HG03045 (cell line): Measurements from ENCODE around the gene CA12.
"Not testable (repeated sequence)": the region's sequence is repeated elsewhere in the genome, so short reads cannot be mapped to it uniquely, and the experiment has no call there.

Experiments used
- ATAC-seq: cut with Tn5 transposase; IDR thresholded peaks from one replicate; pipeline ENCODE4 v1.9.1; 2021; ENCODE audit warnings: mild to moderate bottlenecking, moderate library complexity; ENCODE audit not compliant: unreplicated experiment

The CA12 gene

DNA sequence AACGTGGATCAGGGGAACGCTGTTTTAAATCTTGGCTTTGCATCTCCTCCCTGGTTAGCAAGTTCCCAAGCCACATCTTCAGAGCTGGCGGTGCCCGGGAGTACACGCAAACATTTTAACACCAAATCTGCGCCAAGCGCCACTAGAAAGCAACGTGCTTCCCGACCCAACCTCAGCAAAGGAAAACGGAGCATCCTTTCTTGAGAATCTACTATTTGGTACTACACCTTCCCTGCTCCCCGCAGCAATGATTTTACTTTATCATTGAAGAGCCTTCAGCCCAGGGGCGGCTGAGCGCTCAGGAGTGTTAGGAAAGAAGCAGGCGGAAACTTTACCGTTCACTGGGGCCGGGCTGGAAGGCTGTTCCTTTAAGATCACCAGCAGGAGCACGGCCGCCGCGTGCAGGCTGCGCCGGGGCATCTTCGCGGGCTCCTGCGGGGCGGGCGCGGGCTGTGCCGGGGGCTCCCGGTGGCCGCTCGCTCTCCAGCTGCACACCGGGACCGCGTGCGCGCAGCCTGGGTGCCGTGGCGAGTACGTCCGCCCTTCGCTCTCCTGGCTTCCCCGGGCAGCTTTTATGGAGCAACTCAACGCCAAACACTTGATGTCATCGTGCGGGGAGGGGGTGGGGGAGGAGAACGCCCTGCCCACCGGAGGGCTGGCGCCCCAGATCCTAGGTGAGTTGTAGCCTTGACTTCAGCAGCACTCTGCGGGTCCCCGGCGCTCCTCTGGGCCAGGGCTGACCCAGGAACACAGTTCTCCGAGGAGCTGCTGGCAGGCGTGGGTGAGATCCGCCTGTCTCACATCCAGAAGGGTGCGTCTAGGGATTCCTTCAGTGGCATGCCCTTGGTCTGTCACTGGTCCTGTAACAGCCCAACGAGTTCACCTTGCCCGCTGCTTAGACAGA, at the start of gene CA12:
Gene CA12, minus strand, starts transcription at position 546 of the 904 bp plus-strand sequence. Its CDS starts 126 bp downstream, at position 420.
- ATAC-seq: no peak

DNA sequence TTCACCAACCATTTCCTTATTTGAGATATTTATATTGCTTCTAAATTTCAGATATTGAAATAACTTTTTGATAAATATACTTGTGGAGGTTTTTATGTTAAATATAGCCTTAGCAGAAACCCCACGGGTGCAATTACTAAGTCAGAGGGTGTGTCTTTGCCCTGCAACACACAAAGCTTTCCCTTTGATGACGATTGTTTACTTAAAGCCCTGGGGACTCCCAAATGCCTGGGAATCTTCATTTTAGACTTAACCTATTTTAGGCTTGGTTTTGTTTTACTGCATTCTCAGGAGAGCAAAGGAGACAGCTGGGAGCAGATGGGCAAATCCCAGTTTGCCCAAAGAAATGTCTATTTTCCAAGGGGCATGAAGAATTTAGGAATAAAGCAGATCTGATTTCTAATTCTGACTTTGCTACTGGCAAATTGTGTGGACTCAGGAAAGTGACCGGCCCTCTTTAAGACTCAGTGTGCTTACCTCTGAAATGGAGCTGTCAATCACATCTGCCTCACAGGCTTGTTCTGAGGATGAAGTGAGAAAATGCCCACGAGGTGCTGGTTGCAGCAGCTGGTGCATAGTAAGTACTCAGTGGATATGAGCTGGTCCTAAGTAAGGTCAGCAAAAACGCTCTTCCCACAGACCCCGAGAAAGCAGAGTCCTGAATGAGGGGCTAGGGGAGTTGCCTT, 49.3 kb upstream of the CA12 start:
- ATAC-seq: no peak

DNA sequence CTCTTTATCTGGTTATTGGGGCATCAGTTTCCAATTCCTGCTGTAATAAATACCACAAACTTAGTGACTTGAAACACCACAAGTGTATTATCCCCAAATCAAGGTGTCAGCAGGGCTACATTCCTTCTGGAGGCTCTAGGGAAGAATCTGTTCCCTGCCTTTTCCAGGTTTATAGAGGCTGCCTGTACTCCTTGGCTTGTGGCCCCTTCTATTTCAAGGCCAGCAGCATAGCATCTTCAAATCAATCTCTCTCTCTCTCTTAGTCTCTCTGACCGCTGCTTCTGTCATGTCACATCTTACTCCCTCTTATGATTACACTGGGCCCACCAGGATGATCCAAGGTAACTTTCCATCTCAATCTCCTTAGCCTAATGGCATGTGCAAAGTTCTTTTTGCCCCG, 44.9 kb upstream of the CA12 start:
- ATAC-seq: no peak

DNA sequence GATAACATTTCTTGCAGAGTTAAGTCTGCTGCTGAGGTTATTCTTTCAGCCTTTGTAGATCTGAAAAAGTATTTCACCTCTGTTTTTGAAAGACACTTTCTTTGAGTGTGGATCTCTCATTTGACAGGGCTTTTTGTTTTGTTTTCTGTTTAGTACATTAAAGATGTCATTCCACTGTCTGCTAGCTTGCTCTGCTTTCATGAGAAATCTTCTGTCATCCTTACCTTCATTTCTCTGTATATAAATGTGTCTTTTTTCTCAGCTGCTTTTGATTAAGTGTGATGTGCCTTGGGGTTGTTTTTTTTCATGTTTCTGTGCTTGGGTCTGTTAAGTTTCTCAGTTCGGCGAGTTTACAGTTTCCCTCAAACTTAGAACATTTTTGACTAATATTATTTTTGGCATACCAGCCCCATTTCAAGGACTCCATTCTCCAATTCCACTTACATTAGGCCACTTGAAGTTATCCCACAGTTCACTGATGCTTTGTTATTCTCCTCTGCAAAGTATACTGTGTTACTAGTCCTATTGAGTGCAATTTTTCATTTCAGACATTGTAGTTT, 43.9 kb upstream of the CA12 start:
- no peak for ATAC-seq

DNA sequence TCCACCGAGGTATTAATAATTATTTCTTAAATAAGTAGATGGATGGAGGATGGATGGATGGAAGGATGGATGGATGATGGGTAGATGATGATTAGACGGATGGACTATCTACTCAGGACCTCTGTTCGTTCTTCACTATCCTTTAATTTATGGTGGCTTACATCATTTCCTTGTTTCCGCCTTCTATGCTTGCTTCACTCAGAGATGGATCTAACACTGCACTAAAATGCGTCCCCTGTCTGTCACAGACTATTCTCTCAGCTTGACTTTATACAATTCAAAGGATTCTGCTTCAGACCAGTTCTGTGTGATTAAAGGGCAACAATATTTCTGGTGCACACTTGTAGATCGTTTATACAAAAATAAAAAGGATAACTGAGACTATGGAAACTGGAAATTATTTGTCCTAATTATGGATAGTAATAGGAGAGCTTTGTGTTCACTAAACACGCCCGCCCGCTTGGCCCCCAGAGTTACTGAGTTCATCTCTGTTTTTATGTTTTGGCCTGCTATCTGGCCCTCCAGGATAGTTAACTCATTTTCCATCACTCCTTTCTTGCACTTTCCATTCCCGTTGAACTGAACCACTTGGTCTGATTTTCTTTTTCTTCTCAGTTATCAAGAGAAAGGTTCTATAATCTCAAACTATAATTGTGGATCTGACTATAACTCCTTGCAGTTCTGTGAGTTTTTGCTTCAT, 41.4 kb upstream of the CA12 start:
- no peak for ATAC-seq

DNA sequence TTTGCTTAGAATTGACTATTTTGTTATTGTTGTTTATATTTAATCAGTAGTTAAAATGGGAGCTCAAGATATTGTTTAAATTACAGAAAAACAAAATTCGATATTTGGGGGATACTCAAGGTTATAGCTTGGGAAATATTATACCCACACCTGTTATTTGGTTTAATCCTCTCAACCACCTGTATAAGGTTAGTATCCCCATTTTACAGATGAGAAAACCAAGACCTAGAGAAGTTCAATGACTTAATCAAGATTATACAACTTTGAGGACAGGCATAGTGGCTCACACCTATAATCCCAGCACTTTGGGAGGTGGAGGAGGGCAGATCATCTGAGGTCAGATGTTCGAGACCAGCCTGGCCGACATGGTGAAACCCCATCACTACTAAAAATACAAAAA, 39.8 kb upstream of the CA12 start:
- no peak for ATAC-seq

DNA sequence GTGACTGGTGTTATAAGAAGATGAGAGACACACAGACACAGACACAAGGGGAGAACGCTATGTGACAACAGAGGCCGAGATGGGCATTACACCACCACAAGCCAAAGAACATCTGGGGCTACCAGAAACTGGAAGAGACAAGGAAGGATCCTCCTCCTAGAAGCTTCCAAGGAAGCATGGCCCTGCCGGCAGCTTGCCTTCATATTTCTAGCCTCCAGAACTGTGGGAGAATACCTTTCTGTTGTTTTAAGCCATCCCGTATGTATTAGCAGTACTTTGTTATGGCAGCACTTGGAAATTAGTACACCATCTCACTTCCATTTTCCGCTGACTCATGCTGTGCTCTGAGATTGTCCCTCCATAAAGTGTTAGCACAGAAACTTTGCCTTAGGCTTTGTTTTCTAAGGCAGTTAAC, 38.7 kb upstream of the CA12 start:
- no peak for ATAC-seq

DNA sequence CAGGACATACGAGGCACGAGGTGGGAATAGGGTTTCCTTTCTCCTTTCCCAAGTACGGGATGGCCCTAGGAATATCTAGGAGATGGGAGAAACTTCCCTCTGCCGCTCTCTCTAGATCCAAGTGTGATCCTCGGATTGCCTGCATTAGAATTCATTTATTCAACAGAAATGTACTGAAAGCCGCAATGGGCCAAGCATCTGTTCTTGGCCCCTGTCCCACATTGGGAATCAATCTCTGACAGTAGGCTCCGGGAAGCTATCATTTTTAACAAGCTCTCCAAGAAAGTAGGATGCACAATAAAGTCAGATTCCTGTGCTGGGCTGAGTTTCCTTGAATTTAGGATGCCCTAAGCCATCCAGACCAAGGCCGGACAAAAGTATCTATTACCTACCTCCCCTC, 37.2 kb upstream of the CA12 start:
- no peak for ATAC-seq

DNA sequence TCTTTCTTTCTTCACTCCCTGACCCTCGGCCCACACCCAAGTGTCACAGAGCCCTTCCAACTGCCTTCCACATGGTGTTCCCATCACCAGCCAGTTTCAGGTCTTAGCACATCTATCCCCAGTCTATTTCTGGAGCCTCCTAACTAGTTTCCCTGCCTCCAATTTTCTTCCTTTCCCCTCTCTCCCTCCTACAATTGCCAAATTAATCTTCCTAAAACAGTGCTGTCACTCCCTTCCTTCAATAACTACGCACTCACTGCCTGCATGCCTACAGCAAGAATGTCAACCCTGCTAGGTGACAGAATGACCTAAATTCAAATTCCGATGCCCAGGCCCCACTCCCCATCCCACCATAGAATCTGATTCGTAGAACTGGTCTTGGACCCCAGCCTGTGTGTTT, 36.1 kb upstream of the CA12 start:
- ATAC-seq: no peak

DNA sequence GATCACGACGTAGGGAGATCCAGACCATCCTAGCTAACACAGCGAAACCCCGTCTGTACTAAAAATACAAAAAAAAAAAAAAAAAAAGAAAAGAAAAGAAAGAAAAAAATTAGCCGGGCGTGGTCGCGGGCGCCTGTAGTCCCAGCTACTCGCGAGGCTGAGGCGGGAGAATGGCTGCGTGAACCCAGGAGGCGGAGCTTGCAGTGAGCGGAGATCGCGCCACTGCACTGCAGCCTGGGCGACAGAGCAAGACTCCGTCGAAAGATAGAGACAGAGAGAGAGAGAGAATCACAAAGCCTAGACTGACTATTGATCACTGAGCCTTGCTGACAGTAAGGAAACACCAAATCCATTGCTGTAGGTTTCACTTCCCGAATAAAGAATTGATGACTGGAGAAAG, 35.6 kb upstream of the CA12 start:
- ATAC-seq: not testable (repeated sequence)

DNA sequence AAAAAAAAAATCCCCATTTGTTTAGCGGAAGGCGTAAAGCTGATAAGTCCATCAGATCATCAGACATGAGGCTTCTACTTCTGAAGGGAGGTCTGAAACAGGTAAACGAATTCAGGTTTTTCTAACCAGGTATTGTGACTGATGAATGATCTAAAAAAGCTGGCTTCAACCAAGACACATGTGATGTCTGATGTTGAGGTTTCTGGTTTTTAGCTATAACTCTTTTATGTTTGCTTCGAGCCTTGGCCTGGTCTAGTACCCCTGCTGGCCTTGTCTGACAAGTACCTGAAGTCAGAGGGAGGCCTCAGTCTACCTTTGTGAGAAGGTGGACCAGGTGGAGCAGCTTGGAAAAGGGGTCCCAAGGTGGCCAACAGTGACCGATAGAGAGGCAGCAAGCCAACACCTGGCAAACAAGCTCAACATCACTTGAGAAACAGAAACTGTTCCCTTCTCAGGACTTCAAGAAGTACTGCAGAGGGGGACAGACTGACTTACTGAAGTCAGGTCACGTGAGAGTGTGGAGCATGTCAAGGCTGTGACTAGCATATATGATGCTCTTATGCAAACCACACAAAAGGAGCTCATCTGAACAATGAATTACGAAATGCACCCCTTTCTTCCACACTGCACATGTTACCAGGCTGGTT, 33.0 kb upstream of the CA12 start:
- ATAC-seq: no peak

DNA sequence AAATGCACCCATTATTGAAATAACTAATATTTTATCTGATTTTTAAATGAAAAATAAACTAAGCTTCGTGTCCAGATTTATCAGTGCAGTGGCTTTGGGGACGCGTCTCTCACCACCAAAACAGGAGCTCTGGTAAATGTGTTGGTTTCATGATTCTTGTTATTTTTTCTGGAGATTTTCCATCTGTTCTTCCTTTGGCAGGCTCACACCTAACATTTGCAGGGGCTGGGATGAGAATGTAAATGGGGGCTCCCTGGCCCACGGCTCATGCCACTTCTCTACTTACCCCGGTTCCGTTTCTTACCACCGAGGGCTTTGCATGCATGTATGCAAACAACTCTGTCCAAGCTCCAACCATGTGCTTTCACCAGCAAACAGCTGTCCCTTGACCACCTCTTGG, 30.9 kb upstream of the CA12 start:
- ATAC-seq: no peak

DNA sequence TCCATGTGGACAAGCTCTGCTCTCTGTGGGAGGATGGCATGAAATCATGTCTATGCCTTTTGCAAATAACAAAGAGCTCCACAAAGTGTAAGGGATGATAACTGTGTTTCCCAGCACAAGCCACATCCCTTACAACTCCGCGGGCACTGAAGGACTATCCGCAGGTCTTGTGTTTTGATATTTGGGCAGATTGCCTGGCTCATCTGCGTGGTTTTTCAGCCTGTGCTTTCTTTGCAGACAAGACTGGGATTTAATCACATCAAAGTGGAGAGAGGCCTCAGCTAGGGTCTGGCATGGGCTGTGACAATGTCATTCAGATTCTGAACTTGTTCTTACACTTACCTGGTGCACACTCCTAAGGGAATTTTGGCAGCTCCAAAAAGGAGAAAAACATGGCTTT, 30.2 kb upstream of the CA12 start:
- no peak for ATAC-seq

DNA sequence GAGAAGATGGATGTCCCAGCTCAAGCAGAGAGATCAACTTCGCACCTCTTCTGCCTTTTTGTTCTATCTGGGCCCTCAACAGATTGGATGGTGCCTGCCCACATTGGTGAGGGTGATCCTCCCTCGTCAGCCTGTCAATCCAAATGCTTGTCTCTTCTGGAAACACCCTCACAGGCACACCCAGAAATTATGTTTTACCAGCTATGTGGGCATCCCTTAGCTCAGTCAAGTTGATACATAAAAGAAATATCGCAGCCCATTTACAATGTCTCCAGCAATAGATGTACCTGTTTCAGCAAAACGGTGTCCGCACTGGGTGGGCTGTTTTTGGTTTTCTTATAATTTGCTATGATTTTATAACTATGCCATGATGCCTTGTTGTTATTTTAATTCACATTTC, 27.5 kb upstream of the CA12 start:
- no peak for ATAC-seq

DNA sequence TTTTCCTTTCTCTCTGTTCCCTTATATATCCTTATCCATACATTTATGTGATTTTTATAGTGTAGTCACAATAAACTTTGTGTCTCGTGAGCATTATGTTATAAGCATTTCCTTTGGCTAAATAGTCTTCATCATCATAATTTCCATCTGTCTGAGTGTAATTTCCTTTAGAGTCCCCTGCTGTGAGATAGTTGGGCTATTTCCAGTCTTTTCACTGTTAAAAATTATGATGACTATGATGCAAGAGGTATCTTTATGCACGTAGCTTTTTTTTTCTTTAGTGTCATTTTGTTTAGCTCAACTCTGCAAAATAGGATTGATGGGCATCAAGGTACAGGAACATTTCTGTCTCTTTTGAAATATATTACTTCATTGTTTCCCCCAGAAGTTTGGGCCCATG, 26.9 kb upstream of the CA12 start:
- ATAC-seq: no peak

DNA sequence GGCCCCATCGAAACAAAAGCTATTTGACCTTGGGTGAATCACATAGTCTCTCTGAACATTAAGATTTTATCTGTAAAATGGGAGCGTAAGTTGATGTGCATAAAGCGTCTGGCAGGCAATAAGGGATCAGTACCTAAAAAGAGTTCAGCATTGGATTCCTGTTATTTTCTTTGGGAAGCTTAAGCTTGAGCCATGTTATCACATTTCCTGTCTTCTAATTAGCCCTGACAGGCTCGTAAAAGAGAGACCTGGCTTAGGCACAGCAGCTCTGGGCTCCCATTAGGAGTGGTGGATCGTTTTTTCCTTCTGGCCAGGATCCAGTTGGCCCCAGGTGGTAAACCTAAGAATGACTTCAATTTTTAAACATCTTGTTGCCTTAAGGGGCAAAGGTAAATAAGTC, 26.0 kb upstream of the CA12 start:
- no peak for ATAC-seq

DNA sequence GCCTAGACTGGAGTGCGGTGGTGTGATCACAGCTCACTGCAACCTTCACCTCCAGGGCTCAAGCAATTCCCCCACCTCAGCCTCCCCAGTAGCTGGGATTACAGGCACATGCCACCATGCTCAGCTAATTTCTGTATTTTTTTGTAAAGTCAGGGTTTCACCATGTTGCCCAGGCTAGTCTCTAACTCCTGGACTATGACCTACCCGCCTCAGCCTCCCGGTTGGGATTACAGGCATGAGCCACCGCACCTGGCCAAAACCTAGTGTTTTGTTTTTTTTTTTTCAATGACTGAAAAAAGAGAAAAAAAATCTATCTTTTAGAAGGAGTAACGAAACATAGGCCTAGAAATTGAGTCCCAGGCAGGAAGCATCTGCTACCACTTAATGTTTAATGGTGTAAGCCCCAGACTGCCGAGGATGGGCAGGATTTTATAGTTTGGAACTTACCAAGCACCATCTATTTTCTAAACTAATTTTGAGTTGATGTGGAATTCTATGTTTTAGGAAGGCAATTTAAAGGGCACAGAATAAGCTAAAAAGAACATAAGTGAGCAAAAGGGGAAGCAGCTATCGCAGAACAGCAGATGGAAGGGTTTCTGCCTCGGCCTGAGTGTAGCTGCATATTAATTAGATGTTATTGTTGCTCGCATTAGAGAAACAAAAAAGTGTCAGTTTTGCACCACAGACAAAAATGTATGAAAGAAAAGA, 24.2 kb upstream of the CA12 start:
- ATAC-seq: no peak

DNA sequence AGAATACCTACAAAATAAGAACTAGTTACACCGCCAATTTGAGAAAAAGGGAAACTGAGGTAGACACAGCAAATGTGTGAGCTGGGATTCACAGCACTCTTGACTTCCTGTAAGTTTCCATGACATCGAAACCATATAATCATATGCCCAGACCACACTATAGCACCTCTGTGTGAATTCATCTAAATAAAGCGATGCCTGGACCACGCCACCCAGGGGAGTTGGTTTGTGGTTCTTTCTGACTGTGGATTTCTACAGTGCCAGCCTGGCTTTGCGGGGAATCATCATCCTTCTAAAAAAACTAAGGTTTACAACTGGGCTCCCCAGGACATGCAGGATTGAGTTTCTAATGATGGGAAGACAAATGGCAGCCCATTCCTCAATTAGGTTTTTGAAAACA, 23.5 kb upstream of the CA12 start:
- ATAC-seq: no peak

DNA sequence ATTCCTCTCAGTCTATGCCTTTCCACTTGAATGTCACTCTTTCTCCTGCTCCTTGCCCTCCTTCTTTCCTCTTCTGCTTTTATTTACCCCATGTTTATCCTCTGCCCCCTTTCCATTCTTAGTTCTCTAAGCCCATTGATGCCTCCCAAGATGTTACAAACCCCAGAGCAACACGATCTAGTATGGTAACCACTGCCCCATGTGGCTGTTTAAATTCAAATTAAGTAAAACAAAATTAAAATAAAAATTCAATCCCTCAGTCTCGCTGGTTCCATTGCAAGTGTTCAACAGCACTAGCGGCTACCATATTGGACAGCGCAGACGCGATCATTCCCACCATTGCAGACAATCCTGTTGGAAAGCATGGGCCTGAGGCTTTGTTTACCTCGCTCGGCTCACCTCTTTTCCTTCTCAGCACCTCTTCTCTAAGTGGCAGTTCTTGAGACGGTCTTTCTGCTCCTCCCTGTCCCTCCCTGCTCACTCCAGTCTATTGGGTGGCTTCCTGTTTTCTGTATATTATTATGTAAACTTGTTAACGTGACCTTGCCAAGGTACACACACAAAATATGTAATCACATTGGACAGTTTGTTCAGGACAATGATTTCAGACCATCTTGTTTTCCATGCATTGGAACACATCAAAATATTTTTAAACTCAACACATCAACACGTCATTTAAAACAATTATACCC, 21.8 kb upstream of the CA12 start:
- no peak for ATAC-seq
